GM23338 (cell line): Measurements from ENCODE around the gene CLUH. TPM values are rescaled to one million over a fixed set of nuclear protein-coding genes. Genes with fewer than 3 reads are reported as not detected.

ENCODE experiments used
- ATAC-seq: fragments of 200-7000 bp; cut with Tn5 transposase; 3 replicates; pipeline ENCODE4 v1.9.1; 2020
- DNase-seq: peaks from one replicate; pipeline ENCODE4 v3.0.0-alpha.2; 2015; ENCODE audit warnings: low spot score
- H2AFZ ChIP-seq: fragments of 200-600 bp; sonication (generic); 2 replicates; pipeline ENCODE4 v1.8.0; 2016; ENCODE audit warnings: antibody characterized with exemption, mild to moderate bottlenecking, moderate library complexity
- H3F3A ChIP-seq: fragments of 200-600 bp; sonication (generic); replicated peaks from 2 replicates; pipeline ENCODE4 v1.8.0; 2017; ENCODE audit warnings: antibody characterized with exemption, mixed run types, low read depth
- H3K27ac ChIP-seq: fragments of 200-600 bp; sonication (generic); 2 replicates; pipeline ENCODE4 v1.6.1; 2016; ENCODE audit warnings: low read depth
- H3K27me3 ChIP-seq: fragments of 200-600 bp; sonication (generic); 2 replicates; pipeline ENCODE4 v1.8.0; 2016; ENCODE audit warnings: mild to moderate bottlenecking, mixed run types, moderate library complexity; ENCODE audit not compliant: insufficient read depth
- H3K36me3 ChIP-seq: fragments of 200-600 bp; sonication (generic); 2 replicates; pipeline ENCODE4 v1.8.0; 2016; ENCODE audit warnings: mild to moderate bottlenecking; ENCODE audit not compliant: insufficient read depth
- H3K4me1 ChIP-seq: fragments of 200-600 bp; sonication (generic); 2 replicates; pipeline ENCODE4 v1.8.0; 2016; ENCODE audit warnings: mild to moderate bottlenecking, moderate library complexity; ENCODE audit not compliant: insufficient read depth
- H3K4me2 ChIP-seq: fragments of 200-600 bp; sonication (generic); 2 replicates; pipeline ENCODE4 v1.7.1; 2017; ENCODE audit warnings: mixed run types
- H3K4me3 ChIP-seq: fragments of 200-600 bp; sonication (generic); 2 replicates; pipeline ENCODE4 v1.6.1; 2016; ENCODE audit warnings: mixed run types
- H3K79me2 ChIP-seq: fragments of 200-600 bp; sonication (generic); replicated peaks from 2 replicates; pipeline ENCODE4 v1.8.0; 2017; ENCODE audit warnings: mild to moderate bottlenecking; ENCODE audit not compliant: insufficient read depth
- H3K9me2 ChIP-seq: fragments of 200-600 bp; sonication (generic); 2 replicates; pipeline ENCODE4 v1.8.0; 2017; ENCODE audit not compliant: insufficient read depth
- H4K20me1 ChIP-seq: fragments of 200-600 bp; sonication (generic); replicated peaks from 2 replicates; pipeline ENCODE4 v1.8.0; 2017; ENCODE audit warnings: mild to moderate bottlenecking; ENCODE audit not compliant: insufficient read depth
- H3K27ac Mint-ChIP-seq: 2 replicates; pipeline ENCODE4 v1.8.0; 2020; ENCODE audit warnings: inconsistent platforms, mild to moderate bottlenecking, moderate library complexity, mixed read lengths
- H3K27me3 Mint-ChIP-seq: 3 replicates; pipeline ENCODE4 v1.8.0; 2022; ENCODE audit warnings: low read depth, mild to moderate bottlenecking, moderate library complexity, mixed read lengths, inconsistent platforms; ENCODE audit not compliant: insufficient read depth, poor library complexity
- H3K36me3 Mint-ChIP-seq: 3 replicates; pipeline ENCODE4 v1.8.0; 2021; ENCODE audit warnings: low read depth, mild to moderate bottlenecking, inconsistent platforms, moderate library complexity, mixed read lengths
- H3K4me1 Mint-ChIP-seq: 3 replicates; pipeline ENCODE4 v1.8.0; 2020; ENCODE audit warnings: mild to moderate bottlenecking, inconsistent platforms, mixed read lengths
- H3K4me3 Mint-ChIP-seq: 3 replicates; pipeline ENCODE4 v1.8.0; 2021; ENCODE audit warnings: moderate library complexity, mild to moderate bottlenecking, inconsistent platforms, mixed read lengths
- H3K9me3 Mint-ChIP-seq: 3 replicates; pipeline ENCODE4 v1.8.0; 2020; ENCODE audit warnings: moderate library complexity, mild to moderate bottlenecking, inconsistent platforms, mixed read lengths
- CREB1 ChIP-seq: fragments of 250-450 bp; sonication (Bioruptor Pico); IDR thresholded peaks from 2 replicates; pipeline ENCODE4 v1.5.0; 2020; ENCODE audit warnings: low read depth, mild to moderate bottlenecking, moderate library complexity
- CTCF ChIP-seq, 2 experiments: fragments of 200-600 bp in 1 of 2; sonication (generic) in 1 of 2; conservative IDR thresholded peaks; 2 replicates each; pipeline versions ENCODE4 v1.5.1 to v1.6.1; 2016 to 2017; ENCODE audit warnings: antibody characterized with exemption in 2 of 2, low read depth in 2 of 2, mild to moderate bottlenecking in 2 of 2, moderate library complexity in 1 of 2
- EZH2 ChIP-seq: fragments of 200-600 bp; sonication (generic); IDR thresholded peaks from one replicate; pipeline ENCODE4 v1.8.0; 2017; ENCODE audit warnings: antibody characterized with exemption, mild to moderate bottlenecking, low read depth; ENCODE audit not compliant: unreplicated experiment
- EZH2phosphoT487 ChIP-seq: fragments of 200-600 bp; sonication (generic); IDR thresholded peaks from one replicate; pipeline ENCODE4 v1.8.1; 2018; ENCODE audit warnings: antibody characterized with exemption; ENCODE audit not compliant: unreplicated experiment
- NANOG ChIP-seq: IDR thresholded peaks from 2 replicates; pipeline ENCODE4 v1.6.1; 2016; ENCODE audit warnings: antibody characterized with exemption, borderline replicate concordance
- POLR2AphosphoS5 ChIP-seq: IDR thresholded peaks from 2 replicates; pipeline ENCODE4 v1.6.1; 2016; ENCODE audit warnings: antibody characterized with exemption, low read depth
- STAT1 ChIP-seq: IDR thresholded peaks from one replicate; pipeline ENCODE4 v1.6.1; 2016; ENCODE audit warnings: antibody characterized with exemption; ENCODE audit not compliant: unreplicated experiment
- ZNF114 ChIP-seq: fragments of 250-450 bp; sonication (Bioruptor Pico); IDR thresholded peaks from 2 replicates; pipeline ENCODE4 v1.5.0; 2020; ENCODE audit warnings: mild to moderate bottlenecking, moderate library complexity
- ZNF331 ChIP-seq: fragments of 250-450 bp; sonication (Bioruptor Pico); IDR thresholded peaks from 2 replicates; pipeline ENCODE4 v1.5.0; 2020; ENCODE audit warnings: low read depth, mild to moderate bottlenecking, moderate library complexity
- polyA plus RNA-seq: library from polyadenylated mRNA; unstranded; fragments of >200 nt; fragmentation: Nextera tagmentation; extraction: Ambion mirVana; gene quantifications from 2 replicates; pipeline ENCODE4 v1.2.1, GENCODE V29; 2016
- total RNA-seq: library from RNA; depleted of rRNA; stranded (reverse); fragments of >200 nt; shearing (Covaris generic); gene quantifications from 2 replicates; pipeline ENCODE4 v1.2.3, GENCODE V29; 2014
- TF ChIP-seq, protein P1 (sequence below): IDR thresholded peaks from 2 replicates; pipeline ENCODE4 v1.6.1; 2016; ENCODE audit warnings: antibody characterized with exemption
- TF ChIP-seq, protein P2 (sequence below): IDR thresholded peaks from one replicate; pipeline ENCODE4 v1.6.1; 2018; ENCODE audit warnings: antibody characterized with exemption; ENCODE audit not compliant: unreplicated experiment

The CLUH gene
- total and polyA plus RNA-seq, 2 experiments from 2014 or later: 23.5 to 90.0 TPM

GRCh38 chr17:2723997-2724783 lies 12.6 kb upstream of the CLUH start (continued):
- TF ChIP-seq, protein P1, sequence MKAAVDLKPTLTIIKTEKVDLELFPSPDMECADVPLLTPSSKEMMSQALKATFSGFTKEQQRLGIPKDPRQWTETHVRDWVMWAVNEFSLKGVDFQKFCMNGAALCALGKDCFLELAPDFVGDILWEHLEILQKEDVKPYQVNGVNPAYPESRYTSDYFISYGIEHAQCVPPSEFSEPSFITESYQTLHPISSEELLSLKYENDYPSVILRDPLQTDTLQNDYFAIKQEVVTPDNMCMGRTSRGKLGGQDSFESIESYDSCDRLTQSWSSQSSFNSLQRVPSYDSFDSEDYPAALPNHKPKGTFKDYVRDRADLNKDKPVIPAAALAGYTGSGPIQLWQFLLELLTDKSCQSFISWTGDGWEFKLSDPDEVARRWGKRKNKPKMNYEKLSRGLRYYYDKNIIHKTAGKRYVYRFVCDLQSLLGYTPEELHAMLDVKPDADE: no peak
- no peak for TF ChIP-seq STAT1
- TF ChIP-seq EZH2: no peak
- no peak for TF ChIP-seq NANOG
- no peak for TF ChIP-seq EZH2phosphoT487
- TF ChIP-seq ZNF114 (CRISPR knock-in tag): no peak
- no peak for TF ChIP-seq CREB1 (CRISPR knock-in tag)
- no peak for TF ChIP-seq CTCF (conservative IDR thresholded peaks at IDR 0.05; ENCODE audit: low read depth in 2 of 2)
- TF ChIP-seq ZNF331 (CRISPR knock-in tag): no peak

- H3K27ac ChIP-seq: peak overlapping the region; percentile 63; the same call in 1 of the 2 replicates
- Mint-ChIP-seq H3K27me3 (peaks cover 25% of the 10 kb centered on the region), H3K9me3 (no peaks in the 10 kb centered on the region), H3K36me3 (peaks cover 3% of the 10 kb centered on the region; the same call in 1 of the 3 replicates), H3K4me1 (peaks cover 21% of the 10 kb centered on the region), H3K4me3 (peak overlapping the region; percentile 74), H3K27ac (no peak overlapping the region)
- H3K27me3 ChIP-seq: peaks cover 3% of the 10 kb centered on the region; the same call in 1 of the 2 replicates
- no peak overlapping the region for H2AFZ ChIP-seq
- H3F3A ChIP-seq: peaks cover 10% of the 10 kb centered on the region
- peaks cover 3% of the 10 kb centered on the region; the same call in 1 of the 2 replicates for H4K20me1 ChIP-seq
- no peaks in the 10 kb centered on the region for H3K36me3 ChIP-seq
- DNase-seq: peak; percentile 77
- peak overlapping the region; percentile 80 for H3K4me2 ChIP-seq
- peaks cover 28% of the 10 kb centered on the region for H3K4me1 ChIP-seq
- no peaks in the 10 kb centered on the region for H3K79me2 ChIP-seq
- peak overlapping the region; percentile 57 for H3K4me3 ChIP-seq
- no peaks in the 10 kb centered on the region for H3K9me2 ChIP-seq
- peak; percentile 56 for ATAC-seq
- TF ChIP-seq EZH2: no peak
- no peak for TF ChIP-seq POLR2AphosphoS5
- TF ChIP-seq, protein P1: no peak
- TF ChIP-seq, protein P2, sequence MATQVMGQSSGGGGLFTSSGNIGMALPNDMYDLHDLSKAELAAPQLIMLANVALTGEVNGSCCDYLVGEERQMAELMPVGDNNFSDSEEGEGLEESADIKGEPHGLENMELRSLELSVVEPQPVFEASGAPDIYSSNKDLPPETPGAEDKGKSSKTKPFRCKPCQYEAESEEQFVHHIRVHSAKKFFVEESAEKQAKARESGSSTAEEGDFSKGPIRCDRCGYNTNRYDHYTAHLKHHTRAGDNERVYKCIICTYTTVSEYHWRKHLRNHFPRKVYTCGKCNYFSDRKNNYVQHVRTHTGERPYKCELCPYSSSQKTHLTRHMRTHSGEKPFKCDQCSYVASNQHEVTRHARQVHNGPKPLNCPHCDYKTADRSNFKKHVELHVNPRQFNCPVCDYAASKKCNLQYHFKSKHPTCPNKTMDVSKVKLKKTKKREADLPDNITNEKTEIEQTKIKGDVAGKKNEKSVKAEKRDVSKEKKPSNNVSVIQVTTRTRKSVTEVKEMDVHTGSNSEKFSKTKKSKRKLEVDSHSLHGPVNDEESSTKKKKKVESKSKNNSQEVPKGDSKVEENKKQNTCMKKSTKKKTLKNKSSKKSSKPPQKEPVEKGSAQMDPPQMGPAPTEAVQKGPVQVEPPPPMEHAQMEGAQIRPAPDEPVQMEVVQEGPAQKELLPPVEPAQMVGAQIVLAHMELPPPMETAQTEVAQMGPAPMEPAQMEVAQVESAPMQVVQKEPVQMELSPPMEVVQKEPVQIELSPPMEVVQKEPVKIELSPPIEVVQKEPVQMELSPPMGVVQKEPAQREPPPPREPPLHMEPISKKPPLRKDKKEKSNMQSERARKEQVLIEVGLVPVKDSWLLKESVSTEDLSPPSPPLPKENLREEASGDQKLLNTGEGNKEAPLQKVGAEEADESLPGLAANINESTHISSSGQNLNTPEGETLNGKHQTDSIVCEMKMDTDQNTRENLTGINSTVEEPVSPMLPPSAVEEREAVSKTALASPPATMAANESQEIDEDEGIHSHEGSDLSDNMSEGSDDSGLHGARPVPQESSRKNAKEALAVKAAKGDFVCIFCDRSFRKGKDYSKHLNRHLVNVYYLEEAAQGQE: no peak
- no peak for TF ChIP-seq ZNF114 (CRISPR knock-in tag)
- no peak for TF ChIP-seq ZNF331 (CRISPR knock-in tag)
- no peak for TF ChIP-seq STAT1
Measured at GRCh38 chr17:2723505-2723996, 12.0 kb upstream of the CLUH start.
